Lower lobe of right lung (tissue), 2 donors: ENCODE data around the gene RTF2. TPM values are rescaled to one million over a fixed set of nuclear protein-coding genes. Genes with fewer than 3 reads are reported as not detected.

Source experiments
- ATAC-seq, 2 donors: fragments of 200-7000 bp; cut with Tn5 transposase; one replicate each; pipeline ENCODE4 v1.9.1; 2020 to 2022; ENCODE audit warnings: mild to moderate bottlenecking in 2 of 2, moderate library complexity in 2 of 2
- DNase-seq: peaks from one replicate; pipeline ENCODE4 v3.0.0-alpha.2; 2020
- H3K27ac ChIP-seq: fragments of 200-600 bp; one replicate; pipeline ENCODE4 v1.8.0; 2022
- H3K27me3 ChIP-seq: fragments of 200-600 bp; one replicate; pipeline ENCODE4 v1.8.0; 2022; ENCODE audit warnings: low read depth
- H3K36me3 ChIP-seq: fragments of 200-600 bp; one replicate; pipeline ENCODE4 v1.8.0; 2022; ENCODE audit warnings: mild to moderate bottlenecking
- H3K4me1 ChIP-seq: fragments of 200-600 bp; one replicate; pipeline ENCODE4 v1.8.0; 2022
- H3K4me3 ChIP-seq: fragments of 200-600 bp; one replicate; pipeline ENCODE4 v1.8.0; 2022; ENCODE audit warnings: mild to moderate bottlenecking
- H3K9me3 ChIP-seq: fragments of 200-600 bp; one replicate; pipeline ENCODE4 v1.8.0; 2022
- intact Hi-C: fragments of 100-400 bp; cut with DNase I; formaldehyde crosslinking; loops from one replicate; pipeline ENCODE4 v1.11.0; 2022
- long read RNA-seq: library from polyadenylated mRNA; unstranded; transcript quantifications from one replicate; pipeline ENCODE4 v2.0.0, GENCODE V29; 2021
- total RNA-seq: library from RNA; stranded (reverse); fragmentation: NEBNext Ultra II Directional; extraction: Animal tissue kit (Norgen Biotek cat#: 25700); gene quantifications from one replicate; pipeline ENCODE4 v1.2.1, GENCODE V29; 2021
- TF ChIP-seq, protein P1 (sequence below): fragments of 200-600 bp; IDR thresholded peaks from one replicate; pipeline ENCODE4 v1.8.0; 2022; ENCODE audit warnings: antibody characterized with exemption, mild to moderate bottlenecking
- donor health status: DM: no; HTN: yes; CAD: no; lungs with severe emphysema.

Gene RTF2, protein sequence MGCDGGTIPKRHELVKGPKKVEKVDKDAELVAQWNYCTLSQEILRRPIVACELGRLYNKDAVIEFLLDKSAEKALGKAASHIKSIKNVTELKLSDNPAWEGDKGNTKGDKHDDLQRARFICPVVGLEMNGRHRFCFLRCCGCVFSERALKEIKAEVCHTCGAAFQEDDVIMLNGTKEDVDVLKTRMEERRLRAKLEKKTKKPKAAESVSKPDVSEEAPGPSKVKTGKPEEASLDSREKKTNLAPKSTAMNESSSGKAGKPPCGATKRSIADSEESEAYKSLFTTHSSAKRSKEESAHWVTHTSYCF
- 68.6 TPM for total RNA-seq
- long read RNA-seq, transcript RTF2-203 (8 exons, 1,572 nt), result minor isoform, 13 of 166 reads
- long read RNA-seq, transcript RTF2-202 (9 exons, 2,212 nt), result major isoform, 138 of 166 reads
- long read RNA-seq, partial matches to known transcripts, result 4 of 166 reads
- long read RNA-seq, other reads (novel, unspliced or antisense), result 8 of 166 reads

- H3K4me1 ChIP-seq, result peaks cover 34% of the 10 kb centered on the region
- TF ChIP-seq, protein P1, sequence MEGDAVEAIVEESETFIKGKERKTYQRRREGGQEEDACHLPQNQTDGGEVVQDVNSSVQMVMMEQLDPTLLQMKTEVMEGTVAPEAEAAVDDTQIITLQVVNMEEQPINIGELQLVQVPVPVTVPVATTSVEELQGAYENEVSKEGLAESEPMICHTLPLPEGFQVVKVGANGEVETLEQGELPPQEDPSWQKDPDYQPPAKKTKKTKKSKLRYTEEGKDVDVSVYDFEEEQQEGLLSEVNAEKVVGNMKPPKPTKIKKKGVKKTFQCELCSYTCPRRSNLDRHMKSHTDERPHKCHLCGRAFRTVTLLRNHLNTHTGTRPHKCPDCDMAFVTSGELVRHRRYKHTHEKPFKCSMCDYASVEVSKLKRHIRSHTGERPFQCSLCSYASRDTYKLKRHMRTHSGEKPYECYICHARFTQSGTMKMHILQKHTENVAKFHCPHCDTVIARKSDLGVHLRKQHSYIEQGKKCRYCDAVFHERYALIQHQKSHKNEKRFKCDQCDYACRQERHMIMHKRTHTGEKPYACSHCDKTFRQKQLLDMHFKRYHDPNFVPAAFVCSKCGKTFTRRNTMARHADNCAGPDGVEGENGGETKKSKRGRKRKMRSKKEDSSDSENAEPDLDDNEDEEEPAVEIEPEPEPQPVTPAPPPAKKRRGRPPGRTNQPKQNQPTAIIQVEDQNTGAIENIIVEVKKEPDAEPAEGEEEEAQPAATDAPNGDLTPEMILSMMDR, result no peak
- no peaks in the 10 kb centered on the region for H3K27me3 ChIP-seq
- H3K9me3 ChIP-seq, result no peaks in the 10 kb centered on the region
- peak within 1 kb of the TSS; percentile 77 for H3K4me3 ChIP-seq
- H3K36me3 ChIP-seq, result peaks cover 14% of the 10 kb centered on the region
- intact Hi-C loops, result loop anchor here (10.0 kb wide), 1 partner anchor 74 kb away; the partner anchor contains the start of genes AURKA and CSTF1
- ATAC-seq (peak; percentile 99 to 100), DNase-seq (peak; percentile 96)
- H3K27ac ChIP-seq, result peak within 1 kb of the TSS; percentile 88
These were observed at the start of gene RTF2 for GRCh38 chr20:56468316-56469076. Gene RTF2, plus strand, starts transcription at chr20:56468627. Its CDS starts 71 bp downstream, at chr20:56468698.

DNA sequence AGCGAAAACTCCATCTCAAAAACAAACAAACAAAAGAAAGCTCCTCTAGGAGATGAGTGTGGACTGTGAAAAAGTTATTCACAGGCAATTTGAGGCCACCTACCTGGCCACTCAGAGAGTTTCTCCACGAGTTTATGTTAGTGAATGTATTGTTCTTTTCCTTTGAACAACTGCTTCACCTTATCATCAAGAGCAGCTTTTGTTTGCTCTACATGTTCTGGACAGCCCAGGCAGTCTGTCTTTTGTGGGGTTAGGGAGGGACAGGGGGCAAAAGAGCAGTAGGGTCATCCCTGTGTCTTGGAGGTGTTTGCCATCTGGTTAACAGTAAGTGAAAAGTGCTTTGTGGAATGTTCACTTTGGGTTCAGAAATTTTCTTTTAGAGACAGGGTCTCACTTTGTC lies 48.4 kb upstream of the RTF2 start:
- no peaks in the 10 kb centered on the region for H3K27me3 ChIP-seq
- H3K36me3 ChIP-seq, result no peaks in the 10 kb centered on the region
- H3K4me1 ChIP-seq, result peaks cover 75% of the 10 kb centered on the region
- H3K27ac ChIP-seq, result peak overlapping the region; percentile 28
- DNase-seq, result no peak
- TF ChIP-seq, protein P1, result no peak
- no peaks in the 10 kb centered on the region for H3K9me3 ChIP-seq
- no peak for ATAC-seq
- intact Hi-C loops, result no loop called here
- H3K4me3 ChIP-seq, result no peak overlapping the region

DNA sequence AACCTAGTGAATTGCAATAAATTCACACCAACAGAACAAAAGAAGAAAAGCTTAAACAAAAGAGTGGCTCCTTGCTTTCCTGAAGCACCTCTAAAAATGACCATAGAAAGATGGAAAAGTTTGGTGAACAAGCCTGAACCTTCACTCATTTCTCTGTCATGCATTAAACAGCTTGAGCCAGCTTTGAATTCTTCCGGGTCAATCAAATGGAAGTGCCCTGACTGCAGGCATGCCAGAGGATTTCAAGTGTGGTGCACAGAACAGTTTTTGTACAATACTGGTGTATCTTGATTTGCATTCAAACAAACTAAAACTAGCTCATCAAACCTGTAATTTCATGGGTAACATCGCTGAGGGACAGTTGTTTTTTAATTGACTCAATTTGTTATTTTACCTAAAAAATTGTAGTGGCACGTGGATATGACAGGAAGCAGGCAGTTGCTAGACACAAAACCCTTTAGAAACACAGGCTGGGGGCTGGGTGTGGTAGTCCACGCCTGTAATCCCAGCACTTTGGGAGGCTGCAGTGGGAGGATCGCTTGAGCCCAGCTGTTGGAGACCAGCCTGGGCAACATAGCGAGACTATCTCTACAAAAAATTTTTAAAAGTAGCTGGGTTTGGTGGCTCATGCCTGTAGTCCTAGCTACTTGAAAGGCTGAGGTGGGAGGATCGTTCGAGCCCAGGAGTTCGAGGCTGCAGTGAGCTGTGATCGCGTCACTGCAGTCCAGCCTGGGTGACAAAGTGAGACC lies 47.3 kb upstream of the RTF2 start:
- TF ChIP-seq, protein P1, result no peak
- no peaks in the 10 kb centered on the region for H3K27me3 ChIP-seq
- ATAC-seq (no peak), DNase-seq (no peak)
- H3K36me3 ChIP-seq, result no peaks in the 10 kb centered on the region
- H3K9me3 ChIP-seq, result no peaks in the 10 kb centered on the region
- peak overlapping the region; percentile 22 for H3K27ac ChIP-seq
- intact Hi-C loops, result no loop called here
- H3K4me1 ChIP-seq, result peaks cover 77% of the 10 kb centered on the region
- no peak overlapping the region for H3K4me3 ChIP-seq

DNA sequence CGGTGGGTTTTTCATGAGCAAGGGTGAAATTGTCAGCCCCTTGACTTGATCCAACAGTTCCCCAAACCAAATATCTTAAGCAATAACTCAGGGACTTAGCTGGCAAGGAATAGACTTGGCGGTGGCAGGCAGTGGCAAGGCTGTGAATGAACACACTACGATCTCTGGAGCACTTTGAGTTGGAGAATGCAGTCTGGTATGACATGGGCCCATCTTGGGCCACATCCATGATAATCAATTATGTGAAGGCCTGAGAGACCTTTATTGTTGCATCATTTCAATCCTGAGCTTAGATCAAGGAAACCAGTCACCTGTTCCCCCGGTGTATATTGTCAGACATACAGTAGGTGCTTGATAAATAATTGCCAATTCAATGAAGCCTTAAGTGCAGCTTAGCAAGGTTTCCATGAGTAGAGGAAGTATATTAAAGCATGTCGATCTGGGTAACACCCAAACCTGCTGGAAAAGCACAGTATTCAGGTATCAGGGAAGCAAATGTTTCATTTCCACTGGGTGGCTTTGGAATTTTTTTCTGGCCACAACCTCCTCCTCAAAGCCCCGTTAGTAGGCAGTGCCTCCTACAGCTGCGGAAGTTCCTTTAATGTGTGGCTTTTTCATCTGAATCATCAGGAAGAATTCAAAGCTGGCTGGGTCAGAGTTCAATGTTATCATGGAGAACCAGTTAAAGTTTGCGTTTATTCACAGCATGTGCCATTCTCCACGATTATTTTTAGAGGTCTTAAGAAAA lies 46.2 kb upstream of the RTF2 start:
- H3K9me3 ChIP-seq, result no peaks in the 10 kb centered on the region
- H3K4me3 ChIP-seq, result peak overlapping the region; percentile 7
- TF ChIP-seq, protein P1, result no peak
- intact Hi-C loops, result no loop called here
- no peaks in the 10 kb centered on the region for H3K27me3 ChIP-seq
- peak overlapping the region; percentile 22 for H3K27ac ChIP-seq
- ATAC-seq (no peak), DNase-seq (no peak)
- no peaks in the 10 kb centered on the region for H3K36me3 ChIP-seq
- peaks cover 79% of the 10 kb centered on the region for H3K4me1 ChIP-seq
